Raji (cell line): ENCODE results near the gene ABLIM2.

Source experiments
- POLR2A ChIP-seq: IDR thresholded peaks from 2 replicates; pipeline ENCODE4 v1.6.1; 2011; ENCODE audit warnings: low read depth, low read length, control low read depth; ENCODE audit not compliant: insufficient read depth

Gene ABLIM2

DNA sequence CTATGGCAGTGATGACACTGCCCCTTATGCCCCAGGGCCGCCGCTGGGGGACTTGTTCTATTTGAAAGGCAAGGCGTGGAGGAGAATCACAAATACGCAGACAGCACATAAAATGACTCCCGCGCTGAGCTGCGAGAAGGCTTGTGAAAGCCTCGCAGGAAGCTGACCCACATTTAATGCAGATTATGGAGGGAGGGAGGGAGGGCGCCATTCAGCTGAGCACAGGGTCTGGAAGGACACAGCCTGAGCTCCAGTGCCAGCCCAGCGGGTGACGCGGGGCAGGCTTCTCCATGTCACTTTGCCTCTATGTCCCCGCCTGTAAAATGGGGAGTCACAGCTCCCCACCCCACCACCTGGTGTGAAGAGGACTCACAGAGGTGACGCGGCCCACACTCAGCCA, 14.3 kb downstream of the ABLIM2 start:
- no peak for TF ChIP-seq POLR2A

DNA sequence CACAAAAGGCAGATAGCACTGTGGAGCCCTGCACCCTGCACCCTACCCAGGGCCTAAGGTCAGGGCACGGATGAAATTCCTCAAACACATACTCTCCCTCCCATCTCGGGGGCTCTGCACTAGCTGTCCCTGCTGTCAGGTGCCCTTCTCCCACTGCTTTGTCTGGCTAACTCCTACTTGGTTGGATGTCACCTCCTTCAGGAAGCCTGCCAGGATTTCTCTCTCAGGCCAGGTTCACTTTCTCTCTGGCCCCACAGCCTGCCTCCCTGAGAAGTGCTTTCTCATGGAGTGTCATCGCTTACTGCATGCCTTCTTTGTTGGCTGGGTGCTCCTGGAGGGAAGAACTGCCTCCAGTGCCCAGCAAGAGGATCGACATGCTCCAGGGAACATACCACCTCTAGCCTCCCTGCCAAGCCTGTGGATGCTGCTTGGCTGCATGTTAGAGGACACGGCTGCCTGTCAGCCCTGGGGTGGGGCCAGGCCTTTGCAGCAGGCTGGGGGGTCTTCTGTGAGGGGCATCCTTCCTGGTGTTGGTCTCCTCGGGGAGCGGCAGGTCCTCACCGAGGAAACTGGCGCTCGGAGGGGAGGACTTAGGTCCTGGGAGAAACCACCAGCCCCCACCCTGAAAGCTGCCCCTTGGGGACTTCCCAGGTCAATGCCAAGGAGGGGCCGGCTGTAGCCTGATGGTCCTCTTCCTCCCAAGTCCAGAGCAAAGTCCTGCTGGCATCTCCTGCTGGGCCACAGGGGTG, 15.0 kb downstream of the ABLIM2 start:
- TF ChIP-seq POLR2A, result no peak

DNA sequence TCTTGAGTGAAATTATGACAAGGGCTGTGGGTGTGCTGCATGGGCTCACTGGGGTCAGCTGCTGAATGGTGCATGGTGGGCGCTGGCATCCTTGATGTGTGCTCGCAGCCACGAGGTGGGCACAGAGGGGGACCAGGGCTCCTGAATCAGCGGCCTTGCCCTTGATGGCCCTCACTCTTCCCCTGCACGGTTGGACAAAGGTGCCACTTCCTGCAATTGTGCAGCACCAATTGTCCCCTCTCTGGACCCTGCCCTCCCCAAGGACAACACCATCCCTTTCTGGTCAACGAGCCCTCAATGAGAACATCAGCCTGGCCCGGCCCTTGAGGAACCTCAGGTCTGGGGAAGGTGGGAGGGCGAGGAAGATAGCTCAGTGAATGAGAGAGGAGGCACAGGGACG, 16.1 kb downstream of the ABLIM2 start:
- TF ChIP-seq POLR2A, result no peak

DNA sequence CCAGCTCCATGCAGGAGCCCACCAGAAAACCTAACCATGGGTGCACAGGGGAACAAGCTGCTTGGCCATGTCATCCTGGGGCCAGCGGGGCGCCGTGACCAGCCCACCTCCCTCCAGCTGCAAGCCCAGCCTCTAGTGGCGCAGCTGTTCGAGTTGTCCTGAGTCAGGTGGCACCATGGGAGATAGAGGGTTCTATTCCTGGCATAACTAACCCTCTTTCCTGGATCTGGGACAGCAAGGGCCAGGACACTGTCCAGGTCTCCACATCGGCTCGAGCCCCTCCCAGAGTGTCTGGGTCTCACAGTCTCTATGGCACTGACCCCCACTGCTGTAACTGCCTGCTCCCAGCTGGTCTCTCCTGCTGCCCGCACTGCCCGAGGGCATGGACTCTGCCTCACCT, 16.7 kb downstream of the ABLIM2 start:
- no peak for TF ChIP-seq POLR2A

DNA sequence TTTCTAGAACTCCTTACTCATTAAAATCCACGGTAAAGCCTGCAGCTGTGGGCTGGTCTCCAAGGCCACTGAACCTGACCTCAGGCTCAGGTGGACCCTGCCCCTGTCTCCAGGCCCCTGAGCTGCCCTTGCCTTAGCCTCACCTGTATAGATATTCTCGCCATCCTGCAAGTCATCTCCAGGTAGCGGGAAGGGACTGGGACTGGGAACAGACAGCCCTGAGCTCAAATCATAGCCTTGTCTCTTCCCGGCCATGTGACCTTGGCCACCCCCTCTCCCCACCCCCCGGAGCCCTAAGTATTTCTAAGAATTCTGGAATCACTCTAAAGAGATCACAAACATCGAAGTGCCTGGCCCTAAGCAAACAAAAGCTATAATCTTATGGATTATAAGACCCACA, 17.7 kb downstream of the ABLIM2 start:
- TF ChIP-seq POLR2A, result no peak

DNA sequence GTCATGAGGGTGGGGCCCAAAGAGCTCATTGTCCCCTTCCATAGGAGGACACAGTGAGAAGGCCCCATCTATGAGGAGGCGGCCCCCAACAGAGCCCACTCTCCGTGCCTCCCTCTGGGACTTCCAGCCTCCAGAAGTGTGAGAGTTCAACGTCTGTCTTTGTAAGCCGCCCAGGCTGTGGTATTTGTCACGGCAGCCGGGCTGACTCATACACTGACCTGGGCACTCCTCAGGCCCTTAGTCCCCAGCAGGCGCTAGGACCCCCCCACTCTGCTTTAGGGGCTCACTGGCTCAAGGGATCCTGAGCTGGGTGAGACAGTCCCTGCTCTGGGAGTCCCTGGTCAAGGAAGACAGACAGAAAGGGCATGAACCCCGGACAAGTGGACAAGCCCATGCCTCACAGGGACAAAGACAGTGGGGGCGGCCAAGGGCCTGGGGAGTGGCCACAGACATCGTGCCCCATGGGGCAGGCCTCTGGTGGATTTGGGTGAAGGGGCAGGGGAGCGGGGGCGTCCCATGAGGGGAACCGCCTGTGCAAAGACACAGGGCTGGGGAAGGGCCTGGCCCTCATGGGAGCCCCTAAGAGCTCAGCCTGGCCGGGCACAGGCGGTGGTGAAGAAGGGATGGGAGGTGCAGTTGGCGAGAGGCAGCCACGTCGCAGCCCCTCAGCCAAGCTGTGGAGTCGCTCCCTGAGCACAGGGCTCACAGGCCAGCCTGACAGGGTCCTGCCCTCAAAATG, 21.5 kb downstream of the ABLIM2 start:
- TF ChIP-seq POLR2A, result no peak

DNA sequence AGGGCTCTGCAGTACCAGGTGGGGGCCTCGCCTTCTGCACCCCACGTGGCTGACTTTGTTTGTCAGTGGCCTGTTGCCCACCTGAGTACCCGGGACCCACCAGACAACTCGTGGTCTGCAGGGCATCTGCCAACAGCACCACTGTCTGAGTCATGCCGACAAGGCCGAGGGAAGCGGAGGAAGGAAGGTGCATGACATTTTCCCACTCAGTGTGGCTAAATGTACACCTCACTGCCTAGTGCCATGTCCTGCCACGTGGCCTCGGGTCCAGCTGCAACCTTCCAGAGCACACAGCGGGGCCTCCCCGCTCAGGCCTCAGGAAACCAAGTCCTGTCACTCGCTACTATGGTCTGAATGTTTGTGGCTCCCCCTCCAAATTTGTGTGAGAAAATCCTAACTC, 22.1 kb downstream of the ABLIM2 start:
- TF ChIP-seq POLR2A, result no peak

DNA sequence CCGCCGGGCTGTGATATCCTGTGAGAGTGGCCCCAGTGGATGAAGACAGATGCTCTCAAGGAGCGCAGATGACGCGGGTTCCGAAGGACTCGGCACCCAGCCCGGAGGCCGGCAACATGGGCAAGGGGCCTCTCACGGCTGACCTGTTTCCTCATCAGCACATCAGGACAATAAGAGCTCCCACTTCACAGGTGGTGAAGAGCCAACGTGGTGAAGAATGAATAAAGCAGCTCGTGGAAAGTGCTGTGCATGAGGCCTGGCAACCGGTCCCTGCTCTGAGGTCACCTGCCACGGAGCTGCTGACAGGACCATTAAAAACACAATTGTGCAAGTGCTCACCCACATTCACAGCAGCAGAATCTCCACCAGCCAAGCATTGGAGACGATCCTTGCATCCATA, 22.9 kb downstream of the ABLIM2 start:
- no peak for TF ChIP-seq POLR2A

DNA sequence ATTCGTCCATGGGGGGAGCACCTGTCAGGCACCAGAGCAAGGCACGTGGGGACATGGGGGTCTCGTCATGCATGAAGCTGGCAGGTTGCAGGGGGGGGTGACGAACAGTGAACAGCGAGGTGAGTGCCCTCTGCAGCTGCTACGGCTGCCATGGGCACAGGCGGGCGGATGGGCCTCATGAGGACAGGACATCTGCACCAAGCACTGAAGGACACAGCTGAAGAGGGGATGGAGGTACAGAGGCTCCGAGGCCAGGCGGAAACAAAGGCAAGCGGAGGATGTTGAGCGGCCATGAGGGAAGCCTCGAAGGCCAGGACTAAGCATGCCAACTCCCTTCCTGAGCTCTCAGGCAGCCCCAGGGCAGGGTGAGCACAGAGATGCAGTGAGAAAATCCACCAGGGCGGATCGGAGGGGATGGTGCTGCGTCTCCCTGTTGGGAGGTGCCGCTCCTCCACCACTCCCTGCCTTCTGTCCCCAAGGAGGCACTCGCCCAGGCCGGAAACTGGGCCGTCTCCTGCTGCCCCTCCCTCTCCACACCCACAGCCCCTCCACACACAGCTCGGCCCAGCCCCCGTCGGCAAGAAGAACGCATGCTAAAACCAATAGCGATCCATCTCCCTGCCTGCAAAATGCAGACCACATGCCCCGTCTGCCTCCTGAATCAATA, 24.6 kb downstream of the ABLIM2 start:
- TF ChIP-seq POLR2A, result no peak

DNA sequence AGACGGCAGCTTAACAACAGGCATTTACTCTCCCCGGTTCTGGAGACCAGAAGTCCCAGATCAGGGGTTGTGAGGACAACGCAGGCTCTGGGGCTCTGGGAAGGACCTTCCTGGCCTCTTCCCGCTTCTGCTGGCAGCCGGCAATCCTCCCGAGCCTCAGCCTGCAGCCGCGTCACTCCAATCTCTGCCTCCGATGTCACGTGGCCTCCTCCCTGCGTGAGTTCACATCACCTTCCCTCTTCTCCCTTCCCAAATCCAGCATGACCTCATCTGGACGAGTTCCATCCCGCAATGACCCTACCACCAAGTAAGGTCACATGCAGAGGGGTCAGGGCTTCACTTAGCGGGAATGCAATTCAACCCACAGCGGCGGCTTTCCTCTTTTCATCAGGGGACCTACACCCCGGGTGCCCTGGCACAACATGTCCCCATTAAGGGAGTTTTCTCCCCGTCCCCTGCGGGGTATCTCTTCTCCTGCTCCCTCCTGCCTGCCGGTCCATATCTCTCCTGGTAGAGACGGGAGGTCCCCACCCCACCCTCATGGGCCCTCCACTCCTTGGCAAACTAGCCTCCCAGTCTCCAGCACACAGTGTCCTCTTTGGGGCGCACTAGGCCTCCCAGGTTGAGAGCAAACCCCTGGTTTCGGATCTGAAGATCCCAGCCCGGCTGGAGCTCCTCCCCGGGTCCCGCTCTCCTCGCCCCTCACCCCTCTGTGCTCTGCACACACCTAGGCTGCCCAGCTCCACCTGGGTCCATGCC, 25.5 kb downstream of the ABLIM2 start:
- TF ChIP-seq POLR2A, result no peak

DNA sequence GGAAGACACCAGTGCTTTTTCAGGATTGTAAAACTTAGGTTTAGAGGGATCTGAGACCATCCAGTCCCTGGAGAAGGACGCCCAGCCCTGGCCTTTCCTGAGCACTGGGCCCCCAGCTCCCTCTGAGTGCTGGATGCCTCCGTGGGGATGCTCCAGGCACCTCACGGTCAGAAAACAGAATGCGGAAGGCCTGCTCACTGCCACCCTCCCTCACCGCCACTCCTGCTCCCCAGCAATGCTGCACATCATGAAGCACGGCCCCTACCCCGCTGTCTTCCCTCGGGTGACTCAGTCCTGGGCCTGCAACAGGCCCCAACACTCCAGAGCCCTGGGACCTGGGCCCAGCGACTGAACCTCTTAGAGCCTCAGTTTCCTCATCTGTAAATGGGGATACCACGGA, 26.2 kb downstream of the ABLIM2 start:
- no peak for TF ChIP-seq POLR2A

DNA sequence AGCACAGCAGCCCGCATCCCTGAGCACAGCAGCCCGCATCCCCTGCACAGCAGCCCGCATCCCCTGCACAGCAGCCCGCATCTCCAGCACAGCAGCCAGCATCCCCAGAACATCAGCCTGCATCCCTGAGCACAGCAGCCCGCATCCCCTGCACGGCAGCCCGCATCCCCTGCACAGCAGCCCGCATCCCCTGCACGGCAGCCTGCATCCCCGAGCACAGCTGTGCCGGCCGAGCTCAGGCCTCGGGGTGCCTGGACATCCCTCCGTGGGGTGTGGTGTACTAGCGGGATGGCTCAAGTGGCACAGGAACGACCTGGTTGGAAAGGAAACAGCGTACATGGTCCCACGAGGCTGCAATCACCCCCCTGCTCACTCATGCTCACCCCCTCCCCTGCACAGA, 26.8 kb downstream of the ABLIM2 start:
- TF ChIP-seq POLR2A, result no peak

DNA sequence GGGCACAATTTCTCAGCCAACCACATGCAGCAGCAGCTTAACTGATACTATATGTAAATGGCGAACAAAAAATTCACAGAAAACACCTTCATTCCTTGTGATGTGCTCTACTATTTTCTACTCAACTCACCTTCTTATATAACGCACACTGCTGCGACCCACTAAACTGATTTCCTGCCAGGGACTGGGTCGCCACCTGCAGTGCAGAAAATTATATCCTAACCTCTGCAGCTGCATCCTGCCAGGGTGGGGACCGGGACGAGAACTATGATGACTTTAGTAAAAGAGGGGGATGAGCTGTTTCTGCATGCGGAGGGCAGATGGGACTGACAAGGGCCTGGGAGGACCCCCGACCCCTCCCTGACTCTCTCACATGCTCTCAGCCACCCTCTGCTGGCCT, 27.4 kb downstream of the ABLIM2 start:
- no peak for TF ChIP-seq POLR2A

DNA sequence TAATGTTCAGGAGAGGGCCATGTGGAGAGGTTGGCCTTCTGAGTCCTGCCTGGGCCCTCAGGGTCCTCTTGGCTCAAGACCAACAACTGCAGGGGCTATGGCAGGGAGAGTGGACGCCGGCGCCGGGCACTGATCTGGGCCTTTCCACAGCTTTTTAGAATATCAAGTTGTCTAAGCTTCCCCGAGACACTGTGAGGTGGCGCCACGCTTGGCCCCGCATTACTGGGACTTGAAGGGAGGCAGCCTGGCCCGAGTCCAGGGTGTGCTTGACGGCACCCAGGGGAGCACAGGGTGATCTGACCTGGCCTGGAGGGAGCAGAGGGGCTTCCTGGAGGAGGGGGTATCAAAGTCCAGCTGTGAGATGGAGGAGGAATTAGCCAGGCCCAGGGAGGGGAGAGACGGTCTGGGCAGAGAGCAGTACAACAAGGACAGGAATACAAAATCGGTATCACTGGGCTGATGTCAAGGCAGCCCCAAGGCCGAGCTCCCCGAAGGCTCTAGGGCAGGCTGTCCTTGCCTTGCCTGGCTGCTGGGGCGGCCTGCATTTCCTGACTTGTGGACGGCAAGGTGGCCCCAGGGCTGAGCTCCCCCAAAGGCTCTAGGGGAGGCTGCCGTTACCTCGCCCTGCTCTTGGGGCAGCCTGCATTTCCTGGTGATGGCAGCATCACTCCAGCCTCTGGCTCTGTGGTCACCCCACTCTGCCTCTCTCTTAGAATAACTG, 28.1 kb downstream of the ABLIM2 start:
- TF ChIP-seq POLR2A, result no peak

DNA sequence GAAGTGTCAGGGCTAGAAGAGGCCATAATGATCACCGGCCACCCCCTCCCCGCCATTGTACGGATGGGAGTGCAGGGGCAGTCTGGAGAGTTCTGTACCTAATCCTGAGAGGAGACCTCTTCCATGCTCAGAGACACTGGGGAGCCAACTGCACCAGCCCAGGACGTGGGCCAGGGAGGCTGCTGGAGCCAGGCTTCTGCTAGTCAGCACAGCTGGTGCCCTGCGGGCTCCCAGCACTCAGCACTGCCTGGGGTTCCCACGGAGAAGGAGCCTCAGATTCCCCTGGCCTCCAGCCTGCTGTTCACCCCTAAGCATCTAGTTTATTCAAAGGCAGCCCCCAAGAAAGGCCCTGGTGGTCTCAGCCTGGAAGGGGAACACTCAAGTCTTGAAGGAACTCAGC, 28.8 kb downstream of the ABLIM2 start:
- no peak for TF ChIP-seq POLR2A

DNA sequence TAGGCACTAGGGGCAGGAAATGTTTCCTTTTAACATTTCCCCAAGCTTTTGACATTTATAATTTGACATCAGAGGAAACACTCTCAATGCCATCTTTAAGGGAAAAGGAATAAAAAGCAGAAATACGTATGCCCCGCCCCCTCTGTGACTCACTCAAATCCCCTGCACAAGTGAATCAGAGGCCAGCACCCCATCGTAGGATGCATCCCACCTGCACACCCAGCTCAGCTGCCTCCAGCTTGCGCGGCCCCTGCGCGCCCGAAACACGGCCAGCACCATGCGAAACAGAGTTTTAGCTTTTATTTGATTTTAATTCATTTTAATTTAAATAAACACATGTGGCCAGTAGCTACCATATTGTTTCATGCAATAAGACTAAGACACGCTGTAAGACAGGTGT, 29.5 kb downstream of the ABLIM2 start:
- TF ChIP-seq POLR2A, result no peak
